ENCODE measurements around the gene TCF7L2.
A peak's percentile ranks its signal among the peaks of the same experiment; 100 is the strongest.

TCF7L2 gene

GRCh38 chr10:113216102-113216501 lies 266.1 kb downstream of the TCF7L2 start:
- H3K4me1 Mint-ChIP-seq = peaks cover 4% of the 10 kb centered on the region
- TF ChIP-seq, protein P1, sequence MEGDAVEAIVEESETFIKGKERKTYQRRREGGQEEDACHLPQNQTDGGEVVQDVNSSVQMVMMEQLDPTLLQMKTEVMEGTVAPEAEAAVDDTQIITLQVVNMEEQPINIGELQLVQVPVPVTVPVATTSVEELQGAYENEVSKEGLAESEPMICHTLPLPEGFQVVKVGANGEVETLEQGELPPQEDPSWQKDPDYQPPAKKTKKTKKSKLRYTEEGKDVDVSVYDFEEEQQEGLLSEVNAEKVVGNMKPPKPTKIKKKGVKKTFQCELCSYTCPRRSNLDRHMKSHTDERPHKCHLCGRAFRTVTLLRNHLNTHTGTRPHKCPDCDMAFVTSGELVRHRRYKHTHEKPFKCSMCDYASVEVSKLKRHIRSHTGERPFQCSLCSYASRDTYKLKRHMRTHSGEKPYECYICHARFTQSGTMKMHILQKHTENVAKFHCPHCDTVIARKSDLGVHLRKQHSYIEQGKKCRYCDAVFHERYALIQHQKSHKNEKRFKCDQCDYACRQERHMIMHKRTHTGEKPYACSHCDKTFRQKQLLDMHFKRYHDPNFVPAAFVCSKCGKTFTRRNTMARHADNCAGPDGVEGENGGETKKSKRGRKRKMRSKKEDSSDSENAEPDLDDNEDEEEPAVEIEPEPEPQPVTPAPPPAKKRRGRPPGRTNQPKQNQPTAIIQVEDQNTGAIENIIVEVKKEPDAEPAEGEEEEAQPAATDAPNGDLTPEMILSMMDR (IDR thresholded peaks at IDR 0.05; ENCODE audit: unreplicated experiment in 3 of 3) = peak in 1 of 3 experiments; percentile 11
- H3K9me3 Mint-ChIP-seq = peaks cover 40% of the 10 kb centered on the region
- H3K4me3 Mint-ChIP-seq = no peak overlapping the region
- peak overlapping the region; percentile 12 to 48 (median 43) for H3K27ac Mint-ChIP-seq
- H3K27me3 Mint-ChIP-seq (ENCODE audit: low read depth) = peaks cover 4% of the 10 kb centered on the region
- H3K36me3 Mint-ChIP-seq (ENCODE audit: low read depth) = no peaks in the 10 kb centered on the region

Data from nephron (organoid).